ENCODE data around the gene DAB2.
A peak's percentile ranks its signal among the peaks of the same experiment; 100 is the strongest.

Gene DAB2

GRCh38 chr5:39439582-39440162 is 14.9 kb upstream of the DAB2 start:
- no peak overlapping the region for H3K9ac ChIP-seq (ENCODE audit: low read depth, low read length)
- H3K36me3 ChIP-seq (ENCODE audit: insufficient read depth, low read length) = no peaks in the 10 kb centered on the region
- no peaks in the 10 kb centered on the region for H3K4me1 ChIP-seq (ENCODE audit: insufficient read depth, low read length)

GRCh38 chr5:39437467-39437866 is 12.7 kb upstream of the DAB2 start:
- Histone ChIP-seq H3K9me3 (ENCODE audit: control insufficient read depth, insufficient read depth, low read length) (no peaks in the 10 kb centered on the region), H3K9ac (ENCODE audit: low read depth, low read length) (no peak overlapping the region), H3K36me3 (ENCODE audit: insufficient read depth, low read length) (no peaks in the 10 kb centered on the region), H3K4me1 (ENCODE audit: insufficient read depth, low read length) (no peaks in the 10 kb centered on the region)

More at GRCh38 chr5:39439582-39440162, 14.9 kb upstream of the DAB2 start:
- no peaks in the 10 kb centered on the region for H3K9me3 ChIP-seq (ENCODE audit: control insufficient read depth, insufficient read depth, low read length)

- H3K9ac ChIP-seq (ENCODE audit: low read depth, low read length) = no peak overlapping the region
- H3K36me3 ChIP-seq (ENCODE audit: insufficient read depth, low read length) = no peaks in the 10 kb centered on the region
- H3K4me1 ChIP-seq (ENCODE audit: insufficient read depth, low read length) = no peaks in the 10 kb centered on the region
- H3K9me3 ChIP-seq (ENCODE audit: control insufficient read depth, insufficient read depth, low read length) = no peaks in the 10 kb centered on the region
Observed at GRCh38 chr5:39433848-39434247, 9.1 kb upstream of the DAB2 start.

GRCh38 chr5:39432696-39433530 is 8.1 kb upstream of the DAB2 start:
- H3K4me1 ChIP-seq (ENCODE audit: insufficient read depth, low read length) = no peaks in the 10 kb centered on the region
- H3K9me3 ChIP-seq (ENCODE audit: control insufficient read depth, insufficient read depth, low read length) = no peaks in the 10 kb centered on the region
- no peaks in the 10 kb centered on the region for H3K36me3 ChIP-seq (ENCODE audit: insufficient read depth, low read length)
- H3K9ac ChIP-seq (ENCODE audit: low read depth, low read length) = no peak overlapping the region

GRCh38 chr5:39430461-39430860 is 5.7 kb upstream of the DAB2 start:
- Histone ChIP-seq H3K9ac (ENCODE audit: low read depth, low read length) (no peak overlapping the region), H3K4me1 (ENCODE audit: insufficient read depth, low read length) (peaks cover 16% of the 10 kb centered on the region), H3K9me3 (ENCODE audit: control insufficient read depth, insufficient read depth, low read length) (no peaks in the 10 kb centered on the region), H3K36me3 (ENCODE audit: insufficient read depth, low read length) (no peaks in the 10 kb centered on the region)

- Histone ChIP-seq H3K4me1 (ENCODE audit: insufficient read depth, low read length) (peaks cover 19% of the 10 kb centered on the region), H3K9ac (ENCODE audit: low read depth, low read length) (no peak overlapping the region), H3K36me3 (ENCODE audit: insufficient read depth, low read length) (no peaks in the 10 kb centered on the region), H3K9me3 (ENCODE audit: control insufficient read depth, insufficient read depth, low read length) (no peaks in the 10 kb centered on the region)
Observed at GRCh38 chr5:39428640-39429039, 3.9 kb upstream of the DAB2 start.

GRCh38 chr5:39427633-39428032 is 2.9 kb upstream of the DAB2 start:
- no peaks in the 10 kb centered on the region for H3K36me3 ChIP-seq (ENCODE audit: insufficient read depth, low read length)

GRCh38 chr5:39427229-39427628 is 2.4 kb upstream of the DAB2 start:
- Histone ChIP-seq H3K4me1 (ENCODE audit: insufficient read depth, low read length) (peaks cover 27% of the 10 kb centered on the region), H3K9me3 (ENCODE audit: control insufficient read depth, insufficient read depth, low read length) (no peaks in the 10 kb centered on the region), H3K9ac (ENCODE audit: low read depth, low read length) (no peak overlapping the region), H3K36me3 (ENCODE audit: insufficient read depth, low read length) (no peaks in the 10 kb centered on the region)

More at GRCh38 chr5:39427633-39428032, 2.9 kb upstream of the DAB2 start:
- H3K9me3 ChIP-seq (ENCODE audit: control insufficient read depth, insufficient read depth, low read length) = no peaks in the 10 kb centered on the region
- H3K9ac ChIP-seq (ENCODE audit: low read depth, low read length) = no peak overlapping the region
- peaks cover 23% of the 10 kb centered on the region for H3K4me1 ChIP-seq (ENCODE audit: insufficient read depth, low read length)

- Histone ChIP-seq H3K36me3 (ENCODE audit: insufficient read depth, low read length) (no peaks in the 10 kb centered on the region), H3K9me3 (ENCODE audit: control insufficient read depth, insufficient read depth, low read length) (no peaks in the 10 kb centered on the region), H3K9ac (ENCODE audit: low read depth, low read length) (no peak overlapping the region), H3K4me1 (ENCODE audit: insufficient read depth, low read length) (peaks cover 30% of the 10 kb centered on the region)
Observed at GRCh38 chr5:39426746-39427105, 1.9 kb upstream of the DAB2 start.

- H3K9ac ChIP-seq (ENCODE audit: low read depth, low read length) = no peak overlapping the region
- H3K9me3 ChIP-seq (ENCODE audit: control insufficient read depth, insufficient read depth, low read length) = no peaks in the 10 kb centered on the region
- H3K4me1 ChIP-seq (ENCODE audit: insufficient read depth, low read length) = peaks cover 30% of the 10 kb centered on the region
- no peaks in the 10 kb centered on the region for H3K36me3 ChIP-seq (ENCODE audit: insufficient read depth, low read length)
Observed at GRCh38 chr5:39426051-39426745, 1.4 kb upstream of the DAB2 start.

- peak overlapping the region; percentile 53; the same call in 1 of the 2 replicates for H3K9ac ChIP-seq (ENCODE audit: low read depth, low read length)
- H3K36me3 ChIP-seq (ENCODE audit: insufficient read depth, low read length) = no peaks in the 10 kb centered on the region
- no peaks in the 10 kb centered on the region for H3K9me3 ChIP-seq (ENCODE audit: control insufficient read depth, insufficient read depth, low read length)
- H3K4me1 ChIP-seq (ENCODE audit: insufficient read depth, low read length) = peaks cover 30% of the 10 kb centered on the region
Observed at GRCh38 chr5:39423331-39423751, 1.4 kb downstream of the DAB2 start.

- Histone ChIP-seq H3K36me3 (ENCODE audit: insufficient read depth, low read length) (no peaks in the 10 kb centered on the region), H3K4me1 (ENCODE audit: insufficient read depth, low read length) (peaks cover 30% of the 10 kb centered on the region), H3K9me3 (ENCODE audit: control insufficient read depth, insufficient read depth, low read length) (no peaks in the 10 kb centered on the region), H3K9ac (ENCODE audit: low read depth, low read length) (no peak overlapping the region)
Observed at GRCh38 chr5:39422728-39423285, 2.0 kb downstream of the DAB2 start.

- Histone ChIP-seq H3K4me1 (ENCODE audit: insufficient read depth, low read length) (peaks cover 27% of the 10 kb centered on the region), H3K36me3 (ENCODE audit: insufficient read depth, low read length) (0 out of 2 replicates have a peak, but pooled peaks cover 4% of the 10 kb centered on the region), H3K9me3 (ENCODE audit: control insufficient read depth, insufficient read depth, low read length) (no peaks in the 10 kb centered on the region), H3K9ac (ENCODE audit: low read depth, low read length) (no peak overlapping the region)
Observed at GRCh38 chr5:39422036-39422606, 2.7 kb downstream of the DAB2 start.

GRCh38 chr5:39420482-39421145 is 4.2 kb downstream of the DAB2 start:
- Histone ChIP-seq H3K9me3 (ENCODE audit: control insufficient read depth, insufficient read depth, low read length) (no peaks in the 10 kb centered on the region), H3K9ac (ENCODE audit: low read depth, low read length) (no peak overlapping the region), H3K36me3 (ENCODE audit: insufficient read depth, low read length) (0 out of 2 replicates have a peak, but pooled peaks cover 4% of the 10 kb centered on the region), H3K4me1 (ENCODE audit: insufficient read depth, low read length) (peaks cover 20% of the 10 kb centered on the region)

All from ES-I3 (cell line).